T-helper 2 cell treated with Interferon-gamma antibody and Interleukin-4, amounts not matched to agents 100 ng/mL and 5 ng/mL, for 36 hours (primary cell): ENCODE data around the gene RAPGEF1. TPM values are rescaled to one million over a fixed set of nuclear protein-coding genes. Genes with fewer than 3 reads are reported as not detected.
"Not testable (repeated sequence)": the region's sequence is repeated elsewhere in the genome, so short reads cannot be mapped to it uniquely, and the experiment has no call there.

Experiments used
- intact Hi-C: fragments of 100-400 bp; cut with micrococcal nuclease; formaldehyde crosslinking; loops from one replicate; pipeline ENCODE4 v1.15.1; 2023
- total RNA-seq: library from RNA; stranded (reverse); gene quantifications from 2 replicates; pipeline ENCODE4 v1.2.3, GENCODE V29; 2022

Gene RAPGEF1
- total RNA-seq, 1 donor from 2014 or later, result 131 TPM

DNA sequence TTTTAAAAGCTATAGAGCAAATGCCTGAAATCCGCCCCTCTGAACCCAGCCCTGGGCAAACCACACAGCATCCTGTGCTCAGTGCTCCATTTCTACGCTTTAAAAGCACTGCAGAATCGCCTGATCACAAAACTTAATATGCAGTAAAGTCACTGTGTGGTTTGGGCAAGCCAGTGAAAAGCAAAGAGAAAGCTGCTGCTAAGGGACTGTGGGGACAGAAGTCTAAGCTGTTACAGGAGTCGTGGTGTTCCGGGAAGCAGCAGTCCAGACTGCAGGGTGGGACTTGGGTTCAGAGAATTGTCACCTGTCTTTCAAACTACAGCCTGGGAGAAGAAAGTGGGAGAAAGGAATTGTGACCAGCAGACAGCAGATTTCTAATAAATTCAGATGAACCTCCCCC, 8.2 kb downstream of the RAPGEF1 start:
- intact Hi-C loops, result loop anchor here (1.0 to 10.0 kb wide), 6 partner anchors 8 to 457 kb away; partner anchors contain the start of gene FAM78A

DNA sequence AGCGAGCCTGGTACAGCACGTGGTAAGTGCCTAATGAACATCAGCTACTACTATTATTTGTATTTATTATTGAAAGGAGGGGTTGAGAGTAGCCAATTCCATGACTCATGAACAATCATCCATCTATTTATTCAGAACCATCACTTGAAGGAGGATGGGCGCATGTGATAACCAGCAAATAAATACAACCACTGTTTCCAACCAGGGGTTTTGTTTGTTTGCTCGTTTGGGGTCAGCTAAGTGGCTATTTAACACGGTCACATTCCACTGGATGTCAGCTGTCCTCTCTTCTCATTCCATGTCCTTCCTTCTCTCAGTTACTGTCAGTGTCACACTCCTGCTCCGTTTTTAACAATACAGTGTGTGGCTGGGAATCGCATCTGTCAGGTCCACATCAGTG, 8.6 kb downstream of the RAPGEF1 start:
- intact Hi-C loops, result loop anchor here (1.0 to 10.0 kb wide), 4 partner anchors 8 to 456 kb away; partner anchors contain the start of gene FAM78A

DNA sequence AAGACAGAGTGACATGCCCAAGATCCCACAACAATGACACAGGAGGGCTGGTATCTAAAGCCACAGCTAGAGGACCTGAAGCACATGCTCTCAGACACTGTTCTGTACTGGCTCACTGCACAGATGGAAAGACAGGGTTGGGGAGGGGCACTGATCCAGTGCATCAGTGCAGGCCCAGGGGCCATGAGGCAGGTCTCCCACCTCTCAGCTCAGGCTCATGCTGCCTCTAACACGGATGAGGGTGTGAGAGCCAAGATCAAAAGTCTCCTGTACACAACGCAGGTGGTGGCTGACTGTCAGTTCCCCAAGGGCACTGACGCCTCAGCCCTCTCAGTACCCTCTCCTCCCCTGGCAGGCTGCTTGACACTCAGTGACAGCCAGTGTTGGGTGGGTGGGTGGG, 10.9 kb downstream of the RAPGEF1 start:
- intact Hi-C loops, result loop anchor here (5.0 kb wide), 1 partner anchor 37 kb away; no protein-coding TSS in a partner anchor

DNA sequence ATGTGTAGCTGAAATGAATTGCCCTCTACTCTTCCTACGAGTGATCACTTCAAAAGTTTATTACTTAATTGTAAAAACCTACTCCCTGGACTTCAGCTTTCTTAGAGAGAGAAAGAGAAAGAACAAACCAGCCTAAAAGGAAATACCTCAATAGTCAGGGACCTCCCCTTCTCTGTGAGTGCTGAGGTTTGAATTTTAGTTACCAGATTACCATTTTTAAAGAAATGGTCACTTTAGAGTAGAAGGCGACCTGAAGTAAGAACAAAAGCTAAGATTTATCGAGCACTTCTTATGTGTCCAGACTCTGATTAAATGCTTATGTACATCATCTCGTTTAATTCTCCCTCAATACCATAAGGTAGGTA, 11.3 kb downstream of the RAPGEF1 start:
- intact Hi-C loops, result loop anchor here (5.0 kb wide), 1 partner anchor 36 kb away; no protein-coding TSS in a partner anchor

DNA sequence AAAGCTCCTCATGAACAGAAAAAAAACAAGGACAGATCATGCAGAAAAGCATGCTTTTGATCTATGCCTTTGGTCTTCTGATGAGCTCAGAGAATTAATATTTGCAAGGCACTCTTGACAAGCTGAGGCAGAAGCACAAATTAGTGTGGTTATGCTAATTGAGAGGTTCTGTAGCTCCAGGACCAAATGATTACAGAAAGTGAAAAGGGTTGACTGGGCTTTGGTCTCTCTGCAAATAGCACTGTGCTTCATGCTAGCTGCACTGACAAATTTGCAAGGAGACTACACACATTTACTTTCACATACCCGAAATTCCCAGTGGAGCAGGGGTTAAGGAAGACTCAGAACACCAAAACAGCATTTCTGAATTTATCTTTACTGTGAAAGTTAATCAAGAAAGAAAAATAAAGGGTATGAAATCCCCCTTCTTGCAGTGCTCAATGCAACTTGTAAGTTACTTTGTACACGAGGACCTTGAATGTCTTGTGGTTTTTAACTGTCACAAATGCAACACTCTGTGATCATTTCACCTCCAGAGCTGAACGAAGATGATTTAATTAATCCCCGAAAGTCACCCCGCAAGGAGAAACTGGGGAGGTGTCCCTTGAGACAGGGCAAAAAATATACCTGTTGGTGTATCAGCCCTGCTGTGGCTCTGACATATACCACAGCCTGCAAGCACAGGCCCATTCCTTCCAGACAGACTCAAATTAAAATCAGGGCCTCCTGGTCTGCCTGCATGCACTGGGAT, 11.9 kb downstream of the RAPGEF1 start:
- intact Hi-C loops, result loop anchor here (5.0 kb wide), 1 partner anchor 36 kb away; no protein-coding TSS in a partner anchor

DNA sequence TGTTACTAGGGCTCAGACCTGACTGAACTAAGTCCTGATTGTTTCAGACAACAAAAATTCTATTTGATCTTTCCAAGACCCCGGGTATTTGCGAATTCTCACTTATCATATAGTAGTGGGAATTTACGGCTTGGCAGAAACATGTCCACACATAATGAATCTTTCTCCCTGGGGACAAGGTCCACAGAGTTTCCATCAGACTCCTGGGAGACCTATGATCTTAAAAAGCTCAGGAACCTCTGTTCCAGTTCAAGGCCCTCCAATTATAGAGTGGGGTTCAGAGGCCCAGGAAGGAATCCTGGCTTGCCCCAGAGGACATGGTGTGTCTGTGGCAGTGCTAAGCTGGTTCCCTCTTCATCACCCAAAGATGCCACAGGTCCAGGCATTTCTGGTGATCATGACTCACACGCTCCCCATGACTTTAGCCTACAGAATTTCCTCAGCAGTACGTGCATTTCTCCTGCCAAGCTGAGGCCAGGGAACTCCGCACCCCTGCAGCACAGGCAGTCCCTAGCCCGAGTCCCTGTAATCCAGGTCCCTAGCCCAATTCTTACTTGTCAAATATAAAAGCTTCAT, 12.6 kb downstream of the RAPGEF1 start:
- intact Hi-C loops, result loop anchor here (5.0 kb wide), 1 partner anchor 35 kb away; no protein-coding TSS in a partner anchor

DNA sequence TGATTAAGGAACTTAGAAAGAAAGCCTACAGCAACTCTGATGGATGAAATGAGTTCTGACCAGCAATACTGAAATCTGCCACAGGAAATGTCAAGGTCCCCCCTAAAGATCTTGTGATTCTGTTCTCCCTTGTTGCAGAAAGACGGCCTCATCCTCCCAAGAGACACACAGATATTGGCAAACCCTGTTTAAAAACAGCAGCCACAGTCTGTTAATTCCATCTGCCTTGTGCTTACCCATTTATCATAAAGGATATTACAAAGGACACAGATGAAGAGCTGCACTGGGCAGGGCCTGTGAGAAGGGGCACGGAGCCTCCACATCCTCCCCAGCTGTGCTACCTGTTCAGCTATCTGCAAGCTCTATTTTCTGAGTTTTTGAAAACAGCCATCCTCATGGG, 15.2 kb downstream of the RAPGEF1 start:
- intact Hi-C loops, result loop anchor here (5.0 kb wide), 1 partner anchor 32 kb away; no protein-coding TSS in a partner anchor

DNA sequence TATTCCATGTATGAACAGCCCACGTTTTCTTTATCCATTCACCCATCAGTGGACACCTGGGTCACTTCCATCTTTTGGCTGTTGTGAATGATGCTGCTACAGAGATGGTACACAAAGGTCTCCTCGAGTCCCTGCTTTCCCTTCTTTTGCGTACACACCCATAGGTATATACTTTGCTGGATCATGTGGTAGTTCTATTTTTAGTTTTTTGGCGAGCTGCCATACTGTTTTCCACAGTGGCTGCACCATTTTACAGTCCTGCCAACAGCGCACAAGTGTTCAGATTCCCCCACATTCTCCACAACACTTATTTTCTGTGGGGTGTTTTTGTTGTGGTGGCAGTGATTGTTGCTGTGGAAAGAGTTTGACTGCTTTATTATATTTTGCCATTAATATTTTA, 16.2 kb downstream of the RAPGEF1 start:
- intact Hi-C loops, result no loop called here

DNA sequence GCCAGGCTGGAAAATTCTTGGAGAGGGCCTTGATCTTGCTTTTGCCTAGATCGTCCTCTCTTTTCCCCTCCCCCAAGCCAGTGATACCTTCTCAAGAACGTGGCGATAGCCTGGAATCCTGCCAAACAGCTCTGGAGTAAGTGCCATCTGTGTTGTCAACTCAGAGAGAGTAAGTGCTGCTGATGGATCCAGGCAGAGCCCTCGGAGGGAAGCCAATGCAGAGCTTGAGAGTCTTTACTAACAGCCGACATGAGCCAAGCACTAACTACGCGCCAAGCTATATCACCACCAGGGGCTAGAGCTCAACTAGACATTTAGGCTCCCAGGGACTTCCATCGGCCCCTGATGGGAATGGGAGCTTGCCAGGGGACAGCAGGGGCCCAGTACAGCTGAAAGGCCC, 17.6 kb downstream of the RAPGEF1 start:
- intact Hi-C loops, result no loop called here

DNA sequence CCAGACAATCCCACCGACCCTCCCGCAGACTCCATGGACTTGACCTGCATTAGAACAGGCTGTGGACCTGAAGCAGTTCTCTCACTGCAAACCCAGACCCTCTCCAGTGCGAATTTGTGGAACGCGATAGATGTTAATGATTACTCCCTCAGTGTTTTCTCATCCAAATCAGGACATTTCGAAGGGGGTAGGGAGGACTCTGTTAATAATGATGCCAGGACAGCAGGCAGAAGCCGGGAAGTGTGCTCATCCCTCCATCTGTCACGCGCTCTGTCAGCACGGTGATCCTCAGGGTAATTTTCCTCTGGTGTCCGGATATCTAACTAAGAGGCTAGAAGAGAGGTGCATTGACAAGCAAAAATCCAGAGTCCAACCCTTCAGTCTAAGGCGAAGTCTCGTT, 18.8 kb downstream of the RAPGEF1 start:
- intact Hi-C loops, result no loop called here

DNA sequence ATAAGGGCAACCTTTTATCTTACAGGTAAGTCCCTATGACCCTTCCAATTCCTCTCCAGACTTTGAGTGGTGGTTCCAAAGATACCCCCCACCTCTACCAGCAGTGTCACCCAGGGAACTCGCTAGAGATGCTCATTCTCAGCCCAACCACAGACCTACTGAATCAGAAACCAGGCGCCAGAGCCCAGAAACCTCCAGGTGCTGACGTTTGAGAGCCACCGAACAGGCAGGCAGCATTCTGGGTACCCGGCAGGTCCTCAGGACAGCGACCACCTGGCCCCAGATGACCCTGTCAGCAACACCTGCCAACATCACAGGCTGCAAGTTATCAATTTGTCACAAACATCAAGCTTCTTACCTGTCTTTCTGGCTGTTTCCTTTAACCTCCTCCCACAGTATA, 19.5 kb downstream of the RAPGEF1 start:
- intact Hi-C loops, result no loop called here

DNA sequence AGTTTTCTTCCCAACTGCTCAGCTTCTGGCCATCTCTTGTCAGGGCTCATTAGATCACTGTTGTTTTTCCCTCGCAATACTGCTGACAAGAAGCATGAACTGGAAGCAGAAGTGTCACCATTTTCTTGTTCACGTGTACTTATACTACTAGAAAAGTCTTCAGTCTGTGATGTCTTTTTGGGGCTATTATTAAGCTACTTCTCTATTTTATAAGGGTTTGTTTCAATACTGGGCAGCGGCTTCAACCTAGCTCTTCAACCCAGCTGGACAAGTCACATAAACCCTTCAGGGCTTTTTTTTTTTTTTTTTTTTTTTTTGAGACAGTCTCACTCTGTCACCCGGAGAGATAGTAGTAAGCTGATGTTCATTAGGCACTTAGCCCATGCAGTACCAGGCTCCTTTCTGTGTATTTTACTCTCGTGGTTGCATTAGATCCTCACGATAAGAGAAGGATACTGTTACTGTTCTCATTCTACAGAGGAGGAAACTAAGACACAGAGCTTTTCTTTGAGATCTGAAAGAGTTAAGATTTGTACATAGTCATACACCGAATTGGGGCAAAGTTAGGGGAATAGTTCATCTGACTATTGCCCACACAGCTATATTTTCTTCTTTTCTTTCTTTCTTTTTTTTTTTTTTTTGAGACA, 20.5 kb downstream of the RAPGEF1 start:
- intact Hi-C loops, result no loop called here

DNA sequence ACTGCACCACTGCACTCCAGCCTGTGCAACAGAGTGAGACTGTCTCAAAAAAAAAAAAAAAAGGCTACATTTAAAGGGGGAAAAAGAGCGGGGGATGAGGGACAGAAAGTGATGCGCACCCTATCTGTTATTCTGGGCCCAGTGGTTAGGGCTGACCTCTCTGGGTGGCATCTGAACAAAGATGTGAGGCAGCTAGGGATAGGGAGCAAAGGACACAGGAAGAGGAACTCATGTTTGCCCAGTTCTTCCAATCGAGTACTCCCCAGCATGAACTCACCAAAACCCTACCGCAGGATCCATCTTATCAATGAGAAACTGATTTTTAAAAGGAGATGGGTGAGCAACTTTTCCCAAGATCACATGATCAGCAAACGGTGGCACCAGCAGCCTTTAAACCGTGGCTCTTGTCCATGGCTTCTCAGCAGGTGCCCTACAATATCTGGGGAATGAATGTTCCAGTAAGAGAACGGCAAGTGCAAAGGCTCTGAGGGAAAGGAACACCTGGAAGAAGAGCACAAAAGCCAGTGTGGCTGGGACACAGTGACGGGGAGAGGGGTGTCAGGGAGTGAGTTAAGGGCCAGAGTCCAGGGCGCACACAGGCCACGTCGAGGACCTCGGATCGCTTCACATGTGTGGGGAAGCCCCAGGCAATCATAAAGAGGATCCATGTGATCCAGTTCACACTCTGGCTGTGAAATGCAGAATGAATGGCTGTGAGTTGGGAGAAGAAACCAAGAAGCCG, 22.0 kb downstream of the RAPGEF1 start:
- intact Hi-C loops, result no loop called here

DNA sequence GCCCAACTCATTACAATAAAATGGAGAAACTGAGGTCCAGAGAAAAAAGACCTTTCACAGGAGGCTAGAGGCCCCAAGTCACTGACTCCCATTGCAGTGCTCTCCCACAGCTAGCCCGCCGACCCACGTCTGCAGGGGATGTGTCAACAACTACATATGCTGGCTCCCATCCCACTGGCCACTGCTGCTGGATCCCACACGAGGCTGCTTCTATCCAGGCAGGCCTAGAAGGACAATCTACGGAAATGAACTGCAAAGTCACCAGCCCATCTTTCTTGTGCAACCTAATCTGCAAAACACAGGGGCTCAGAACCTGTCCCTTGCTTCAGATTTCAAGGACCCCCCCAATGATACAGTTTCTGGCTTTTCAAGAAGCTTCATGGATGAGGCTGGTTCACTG, 24.0 kb downstream of the RAPGEF1 start:
- intact Hi-C loops, result no loop called here

DNA sequence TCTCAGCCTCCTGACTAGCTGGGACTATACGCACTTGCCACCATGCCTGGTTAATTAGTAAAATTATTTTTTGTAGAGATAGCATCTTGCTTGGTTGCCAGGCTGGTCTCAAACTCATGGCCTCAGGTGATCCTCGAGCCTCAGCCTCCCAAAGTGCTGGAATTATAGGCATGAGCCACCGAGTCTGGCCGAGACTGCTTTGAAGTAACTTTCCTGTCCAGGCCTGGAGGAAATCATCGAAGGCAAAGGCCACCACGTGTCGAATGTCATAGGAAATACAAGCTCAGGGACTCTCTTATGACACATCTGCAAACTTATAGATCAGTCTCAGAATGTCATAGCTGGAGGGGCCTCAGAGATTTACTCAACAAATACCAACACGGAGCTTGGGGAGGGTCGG, 25.1 kb downstream of the RAPGEF1 start:
- intact Hi-C loops, result no loop called here

DNA sequence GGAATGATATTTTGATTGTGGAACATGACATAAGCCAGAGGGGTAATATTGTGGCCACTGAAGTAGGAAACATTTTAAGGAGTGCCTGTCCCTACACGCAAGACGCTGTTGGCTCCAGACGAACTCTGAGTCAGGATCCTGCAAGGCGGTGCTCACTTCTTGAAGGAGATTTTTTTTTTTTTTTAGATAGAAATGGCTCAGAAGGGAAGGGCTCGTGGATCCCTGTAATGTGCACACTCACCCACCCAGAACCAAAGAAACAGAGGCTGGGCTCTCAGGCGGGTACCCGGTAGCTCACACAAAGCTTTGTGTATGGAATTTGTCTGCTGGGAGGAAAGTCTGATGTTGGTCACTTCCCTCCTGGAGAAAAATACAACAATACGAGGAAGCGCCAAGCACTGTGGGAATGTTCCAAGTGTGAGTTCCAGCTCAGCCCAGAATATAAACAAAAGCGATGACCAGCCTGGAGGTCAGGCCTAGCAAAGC, 25.7 kb downstream of the RAPGEF1 start:
- intact Hi-C loops, result no loop called here

DNA sequence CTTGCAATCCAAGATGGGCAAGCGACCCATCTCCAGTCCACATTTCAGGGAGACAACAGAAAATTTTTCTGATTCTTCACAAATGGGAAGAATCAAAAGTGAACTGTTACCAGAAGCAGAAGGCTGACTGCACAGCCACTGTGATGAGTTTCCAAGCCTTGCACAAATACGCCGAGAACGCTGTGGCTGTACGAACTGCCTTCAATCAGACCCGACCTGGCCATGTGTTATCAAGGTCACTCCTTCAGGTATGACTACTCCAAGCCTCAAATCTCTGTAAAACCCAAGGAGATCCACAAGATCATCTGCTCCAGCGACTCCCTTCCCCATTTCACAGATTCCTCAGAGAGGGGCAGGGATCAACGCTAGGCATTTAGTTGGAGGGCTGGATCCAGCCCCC, 26.9 kb downstream of the RAPGEF1 start:
- intact Hi-C loops, result no loop called here

DNA sequence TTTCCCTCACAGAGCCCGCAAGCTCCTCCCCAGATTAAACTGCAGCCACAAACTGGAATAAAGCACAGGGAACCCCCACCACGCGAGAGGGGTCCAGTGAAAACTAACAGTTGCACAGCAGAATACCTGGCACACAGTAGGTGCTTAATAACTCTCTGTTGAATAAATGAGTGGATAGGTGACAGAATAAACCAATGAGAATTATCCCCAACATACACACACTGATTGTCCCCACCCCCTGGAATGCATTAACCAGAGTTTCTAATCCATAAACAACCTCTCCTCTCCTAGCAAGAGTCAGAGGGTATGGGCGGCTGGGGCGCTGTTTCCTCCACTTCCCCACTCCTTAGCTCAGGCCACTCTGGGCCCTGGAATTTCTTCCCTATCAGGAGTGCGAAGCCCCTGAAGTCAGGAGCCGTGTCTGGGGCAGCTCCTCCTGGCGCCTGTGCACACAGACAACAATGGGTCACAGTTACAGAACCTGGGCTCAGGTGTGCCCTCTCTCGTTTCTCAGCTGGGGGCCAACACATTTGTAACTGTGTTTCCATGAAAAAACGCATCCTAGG, 27.6 kb downstream of the RAPGEF1 start:
- intact Hi-C loops, result no loop called here

DNA sequence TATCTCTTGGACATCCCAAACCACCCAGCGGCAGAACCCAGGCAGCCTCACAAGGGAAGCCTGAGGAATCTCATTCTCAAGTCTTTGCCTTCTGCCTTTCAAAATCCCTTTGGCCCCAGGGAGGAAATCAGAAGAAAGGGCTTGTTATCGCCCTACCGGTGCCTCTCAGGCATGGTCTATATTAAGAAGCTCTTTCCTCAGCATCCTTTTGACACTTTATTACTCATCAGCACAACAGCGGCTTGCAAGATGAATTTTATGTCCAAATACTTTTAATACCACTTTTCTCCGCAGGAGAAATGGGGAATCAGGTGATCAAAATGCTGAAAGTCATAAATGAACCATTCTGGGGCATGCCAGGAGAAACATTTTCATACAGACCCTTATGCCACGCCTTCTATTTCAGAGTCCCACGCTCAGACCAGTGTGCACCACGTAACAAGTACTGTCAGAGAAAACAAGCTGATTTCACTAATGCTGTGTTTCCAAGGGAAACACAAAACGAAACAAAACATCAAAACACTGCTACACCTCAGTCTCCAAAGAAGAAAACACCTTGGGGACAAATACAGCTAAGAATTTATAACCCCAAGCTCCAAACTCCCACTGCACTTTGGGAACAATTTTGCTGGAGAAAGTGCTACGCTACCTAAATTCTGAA, 30.0 kb downstream of the RAPGEF1 start:
- intact Hi-C loops, result loop anchor here (2.0 kb wide), 1 partner anchor 23 kb away; no protein-coding TSS in a partner anchor

DNA sequence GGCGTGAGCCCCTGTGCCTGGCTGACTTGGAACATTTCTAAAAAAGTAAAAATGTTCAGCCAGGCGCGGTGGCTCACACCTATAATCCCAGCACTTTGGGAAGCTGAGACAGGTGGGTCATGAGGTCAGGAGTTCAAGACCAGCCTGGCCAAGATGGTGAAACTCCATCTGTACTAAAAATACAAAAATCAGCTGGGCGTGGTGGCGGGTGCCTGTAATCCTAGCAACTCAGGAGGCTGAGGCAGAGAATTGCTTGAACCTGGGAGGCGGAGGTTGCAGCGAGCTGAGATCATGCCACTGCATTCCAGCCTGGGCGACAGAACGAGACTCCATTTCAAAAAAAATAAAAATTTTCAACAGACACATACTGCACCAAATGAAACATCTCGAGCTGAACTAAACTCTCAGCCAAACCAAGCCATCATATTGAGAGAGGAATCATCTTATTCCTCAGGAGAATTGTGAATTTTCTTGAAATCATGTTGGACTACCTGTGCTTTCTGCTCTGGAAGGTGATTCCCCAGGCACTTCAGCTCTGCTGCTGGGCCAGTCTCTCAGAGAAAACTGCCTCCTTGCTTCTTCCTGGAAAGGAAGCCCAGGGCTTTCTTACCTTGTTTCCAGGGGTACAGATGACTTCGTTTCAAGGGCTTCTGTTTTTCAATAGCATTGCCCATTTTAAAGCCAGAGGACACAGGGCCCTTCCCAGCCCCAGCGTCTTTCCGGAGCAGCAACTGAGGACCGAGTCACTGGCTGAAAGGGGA, 30.7 kb downstream of the RAPGEF1 start:
- intact Hi-C loops, result not testable (repeated sequence)
